GM12878 (cell line): ENCODE data around the gene ERN1. TPM values are rescaled to one million over a fixed set of nuclear protein-coding genes. Genes with fewer than 3 reads are reported as not detected.
A peak's percentile ranks its signal among the peaks of the same experiment; 100 is the strongest.

Experiments
- ATAC-seq: fragments of 200-7000 bp; cut with Tn5 transposase; 3 replicates; pipeline ENCODE4 v1.9.1; 2020; ENCODE audit warnings: mild to moderate bottlenecking, moderate library complexity
- BruUV-seq: library from RNA; stranded (reverse); fragments of 400-500 nt; replicated peaks from 2 replicates; lab custom pipeline; 2021; lab: Mats Ljungman, UMichigan
- CTCF ChIA-PET: fragments of 300-600 bp; sonication (Branson Sonifier 250); formaldehyde crosslinking; extraction: SDS; loops from one replicate; lab custom pipeline; 2021; ENCODE audit warnings: inconsistent platforms; lab: Yijun Ruan, JAX
- POLR2A ChIA-PET: fragments of 350-600 bp; formaldehyde crosslinking; extraction: SDS; loops from one replicate; lab custom pipeline; 2021; ENCODE audit warnings: inconsistent platforms; lab: Charles Lee
- RAD21 ChIA-PET: fragments of 300-600 bp; sonication (Branson Sonifier 250); formaldehyde crosslinking; loops from one replicate; lab custom pipeline; 2023; ENCODE audit warnings: antibody characterized with exemption; ENCODE audit not compliant: unreplicated experiment; lab: Charles Lee
- SMC1A ChIA-PET: fragments of 300-600 bp; sonication (Branson Sonifier 250); formaldehyde crosslinking; loops from one replicate; lab custom pipeline; 2023; ENCODE audit not compliant: unreplicated experiment, uncharacterized antibody; lab: Charles Lee
- DNase-seq: peaks from one replicate; pipeline ENCODE4 v3.0.0-alpha.2; 2011; ENCODE audit warnings: low read depth, low spot score
- FAIRE-seq: peaks from 3 replicates; lab custom pipeline; 2011; peaks lifted over from hg19 to GRCh38; lab: Jason Lieb, UNC
- H2AFZ ChIP-seq: 2 replicates; pipeline ENCODE4 v1.6.0; 2011; ENCODE audit warnings: low read depth, low read length, control low read depth; ENCODE audit not compliant: control insufficient read depth
- H3K27ac ChIP-seq: 2 replicates; pipeline ENCODE4 v1.5.1; 2011; ENCODE audit warnings: control low read depth; ENCODE audit not compliant: control insufficient read depth, insufficient read depth
- H3K27me3 ChIP-seq, 2 experiments: replicated peaks in 1 of 2; 2 replicates each; pipeline versions ENCODE4 v1.6.0 to v1.6.1; 2011; ENCODE audit warnings: low read length in 1 of 2; ENCODE audit not compliant: control insufficient read depth in 2 of 2, insufficient read depth in 2 of 2
- H3K36me3 ChIP-seq, 2 experiments: 2 replicates each; pipeline ENCODE4 v1.5.1; 2011; ENCODE audit warnings: low read length in 1 of 2; ENCODE audit not compliant: control insufficient read depth in 2 of 2, insufficient read depth in 2 of 2
- H3K4me1 ChIP-seq: 2 replicates; pipeline ENCODE4 v1.6.1; 2011; ENCODE audit warnings: mild to moderate bottlenecking, low read length, moderate library complexity, mixed read lengths; ENCODE audit not compliant: control insufficient read depth, insufficient read depth
- H3K4me2 ChIP-seq: 2 replicates; pipeline ENCODE4 v1.6.0; 2011; ENCODE audit warnings: control low read depth; ENCODE audit not compliant: control insufficient read depth, insufficient read depth
- H3K4me3 ChIP-seq: fragments of 200-600 bp; sonication (generic); 2 replicates; pipeline ENCODE4 v1.5.1; 2016
- H3K79me2 ChIP-seq: 2 replicates; pipeline ENCODE4 v1.6.0; 2011; ENCODE audit warnings: low read length; ENCODE audit not compliant: control insufficient read depth, insufficient read depth
- H3K9ac ChIP-seq: 2 replicates; pipeline ENCODE4 v1.8.0; 2011; ENCODE audit warnings: low read length, control low read depth, mixed read lengths; ENCODE audit not compliant: control insufficient read depth, insufficient read depth
- H3K9me3 ChIP-seq: replicated peaks from 3 replicates; pipeline ENCODE4 v1.5.1; 2011; ENCODE audit warnings: mild to moderate bottlenecking, low read length; ENCODE audit not compliant: control insufficient read depth, insufficient read depth
- H4K20me1 ChIP-seq: 2 replicates; pipeline ENCODE4 v1.6.0; 2011; ENCODE audit not compliant: control insufficient read depth, insufficient read depth
- CHD2 ChIP-seq: IDR thresholded peaks from 2 replicates; pipeline ENCODE4 v1.6.1; 2011; ENCODE audit warnings: low read depth, low read length, improper control_type of control experiment, borderline replicate concordance
- EP300 ChIP-seq, 2 experiments: fragments of 150-350 bp in 1 of 2; IDR thresholded peaks; 2 replicates each; pipeline ENCODE4 v1.6.1; 2011 to 2012; ENCODE audit warnings: low read depth in 2 of 2, low read length in 2 of 2, borderline replicate concordance in 1 of 2, improper control_type of control experiment in 1 of 2, inconsistent platforms in 1 of 2; ENCODE audit not compliant: control insufficient read depth in 1 of 2
- MEF2A ChIP-seq: IDR thresholded peaks from 2 replicates; pipeline ENCODE4 v1.6.1; 2011; ENCODE audit warnings: low read depth, mild to moderate bottlenecking, low read length, moderate library complexity; ENCODE audit not compliant: insufficient read depth
- NBN ChIP-seq: fragments of 450-650 bp; IDR thresholded peaks from 2 replicates; pipeline ENCODE4 v1.6.1; 2016
- NKRF ChIP-seq: fragments of 450-650 bp; conservative IDR thresholded peaks from 2 replicates; pipeline ENCODE4 v1.6.1; 2017; ENCODE audit warnings: mild to moderate bottlenecking, moderate library complexity
- RAD21 ChIP-seq: IDR thresholded peaks from 2 replicates; pipeline ENCODE4 v1.6.1; 2011; ENCODE audit warnings: mild to moderate bottlenecking, low read depth, low read length, moderate library complexity; ENCODE audit not compliant: insufficient read depth
- SMC3 ChIP-seq: IDR thresholded peaks from 2 replicates; pipeline ENCODE4 v1.6.1; 2011; ENCODE audit warnings: low read length, improper control_type of control experiment, borderline replicate concordance
- YY1 ChIP-seq: IDR thresholded peaks from 2 replicates; pipeline ENCODE4 v1.6.1; 2011; ENCODE audit warnings: low read depth, mild to moderate bottlenecking, low read length
- ZNF622 ChIP-seq: fragments of 450-650 bp; IDR thresholded peaks from 2 replicates; pipeline ENCODE4 v1.6.1; 2017; ENCODE audit warnings: mild to moderate bottlenecking, inconsistent platforms
- WGBS: methylation state at CpG from one replicate; pipeline ENCODE4 v1.1.6; 2016; ENCODE audit warnings: low lambda C conversion rate; ENCODE audit not compliant: insufficient replicate concordance, insufficient coverage; ENCODE audit errors: missing lambda C conversion rate; 5-methylcytosine and 5-hydroxymethylcytosine counted together
- in situ Hi-C: fragments of 300-500 bp; cut with MboI; formaldehyde crosslinking; loops from 9 replicates; pipeline ENCODE4 v1.14.3; 2018; ENCODE audit warnings: mixed read lengths
- intact Hi-C: fragments of 100-400 bp; cut with micrococcal nuclease; formaldehyde crosslinking; loops from one replicate; pipeline ENCODE4 v1.14.2; 2022; ENCODE audit not compliant: unreplicated experiment
- polyA plus RNA-seq, 11 experiments: library from polyadenylated mRNA; depleted of rRNA in 4 of 11; unstranded in 6 of 11; stranded (reverse) in 5 of 11; fragments of >200 nt; fragmentation: Nextera tagmentation in 4 of 11; fragmentation: Illumina TruSeq in 1 of 11; extraction: Ambion mirVana in 4 of 11; extraction: Trizol in 1 of 11; gene quantifications; 1 replicate in 1 of 11; 2 replicates in 10 of 11; pipeline versions ENCODE4 v1.2.1 to v1.2.3, GENCODE V29; 2011 to 2016; ENCODE audit warnings: inconsistent platforms in 2 of 11, missing spikeins in 2 of 11, low read depth in 1 of 11
- total RNA-seq, 4 experiments: library from RNA; depleted of rRNA in 3 of 4; stranded (reverse); fragments of >200 nt in 3 of 4; fragmentation: Illumina TruSeq in 1 of 4; extraction: Trizol in 1 of 4; gene quantifications; 2 replicates each; pipeline versions ENCODE4 v1.2.1 to v1.2.3, GENCODE V29; 2013 to 2021
- TF ChIP-seq, protein P1 (sequence below), 3 experiments: IDR thresholded peaks in 2 of 3; conservative IDR thresholded peaks in 1 of 3; 2 replicates each; pipeline ENCODE4 v1.5.1; 2011; ENCODE audit warnings: low read depth in 3 of 3, low read length in 3 of 3, mild to moderate bottlenecking in 3 of 3, control low read depth in 2 of 3, moderate library complexity in 2 of 3, inconsistent platforms in 1 of 3, mixed read lengths in 1 of 3; ENCODE audit not compliant: control insufficient read depth in 2 of 3, insufficient read depth in 1 of 3; ENCODE audit errors: extremely low read depth in 1 of 3

ERN1 gene
- total and polyA plus RNA-seq, 10 of the 15 experiments (the other 5 are each of a cell fraction or from before 2014, with no cell fraction given): 2.6 to 19.2 (median 7.6) TPM

DNA sequence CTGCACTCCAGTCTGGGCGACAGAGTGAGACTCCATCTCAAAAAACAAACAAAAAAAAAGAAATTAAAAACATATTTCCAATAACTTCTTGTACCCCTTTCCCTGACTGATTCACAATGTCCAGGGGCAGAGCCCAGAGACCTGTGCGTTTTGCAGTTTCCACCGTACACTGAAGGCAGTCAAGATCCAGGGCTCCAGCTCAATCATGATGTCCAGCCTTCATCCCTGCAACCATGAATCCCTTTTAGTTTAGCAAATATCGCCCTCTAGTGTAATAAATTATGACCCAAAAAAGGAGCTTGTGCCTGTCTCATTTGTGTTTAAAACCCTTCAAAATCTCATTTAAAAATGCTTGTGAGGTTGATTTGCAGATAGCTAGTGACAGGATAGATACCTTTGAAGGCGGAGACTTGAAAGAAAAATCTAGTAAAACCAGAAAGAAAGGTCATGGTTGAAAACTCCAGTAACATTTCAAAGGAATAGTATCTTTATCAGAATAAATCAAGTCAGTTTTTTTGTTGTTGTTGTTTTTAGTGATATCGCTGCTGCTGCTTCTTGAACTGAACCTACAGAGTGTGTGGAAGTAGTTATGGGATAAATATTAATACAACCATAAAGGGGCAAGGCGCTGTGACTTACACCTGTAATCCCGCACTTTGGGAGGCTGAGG lies 3.7 kb upstream of the ERN1 start:
- peak; percentile 5 for ATAC-seq
- intact Hi-C loops (loop anchor here (1.0 to 2.0 kb wide), 3 partner anchors 104 to 223 kb away; partner anchors contain the start of genes CSHL1 and GH1), in situ Hi-C loops (loop anchor here (5.0 kb wide), 2 partner anchors 106 to 211 kb away; no protein-coding TSS in a partner anchor)
- BruUV-seq: no TSS peak
- Histone ChIP-seq H3K9me3 (no peaks in the 10 kb centered on the region), H3K4me3 (no peak overlapping the region), H2AFZ (no peak overlapping the region), H4K20me1 (no peaks in the 10 kb centered on the region), H3K79me2 (peaks cover 13% of the 10 kb centered on the region), H3K27me3 (no peaks in the 10 kb centered on the region), H3K27ac (no peak overlapping the region), H3K9ac (no peak overlapping the region), H3K4me1 (peaks cover 29% of the 10 kb centered on the region), H3K4me2 (no peak overlapping the region), H3K36me3 (no peaks in the 10 kb centered on the region)
- TF ChIP-seq RAD21: peak; percentile 92
- TF ChIP-seq NKRF: no peak
- TF ChIP-seq NBN: 0 out of 2 replicates have a peak, but pooled peaks have one; percentile 14
- no peak for TF ChIP-seq CHD2
- TF ChIP-seq YY1: 0 out of 2 replicates have a peak, but pooled peaks have one; percentile 17
- TF ChIP-seq EP300 (IDR thresholded peaks at IDR 0.05; ENCODE audit: borderline replicate concordance in 1 of 2, control insufficient read depth in 1 of 2, low read depth in 2 of 2, low read length in 2 of 2): no peak
- TF ChIP-seq MEF2A: no peak
- TF ChIP-seq SMC3: peak; percentile 89
- no peak for TF ChIP-seq ZNF622
- TF ChIP-seq, protein P1, sequence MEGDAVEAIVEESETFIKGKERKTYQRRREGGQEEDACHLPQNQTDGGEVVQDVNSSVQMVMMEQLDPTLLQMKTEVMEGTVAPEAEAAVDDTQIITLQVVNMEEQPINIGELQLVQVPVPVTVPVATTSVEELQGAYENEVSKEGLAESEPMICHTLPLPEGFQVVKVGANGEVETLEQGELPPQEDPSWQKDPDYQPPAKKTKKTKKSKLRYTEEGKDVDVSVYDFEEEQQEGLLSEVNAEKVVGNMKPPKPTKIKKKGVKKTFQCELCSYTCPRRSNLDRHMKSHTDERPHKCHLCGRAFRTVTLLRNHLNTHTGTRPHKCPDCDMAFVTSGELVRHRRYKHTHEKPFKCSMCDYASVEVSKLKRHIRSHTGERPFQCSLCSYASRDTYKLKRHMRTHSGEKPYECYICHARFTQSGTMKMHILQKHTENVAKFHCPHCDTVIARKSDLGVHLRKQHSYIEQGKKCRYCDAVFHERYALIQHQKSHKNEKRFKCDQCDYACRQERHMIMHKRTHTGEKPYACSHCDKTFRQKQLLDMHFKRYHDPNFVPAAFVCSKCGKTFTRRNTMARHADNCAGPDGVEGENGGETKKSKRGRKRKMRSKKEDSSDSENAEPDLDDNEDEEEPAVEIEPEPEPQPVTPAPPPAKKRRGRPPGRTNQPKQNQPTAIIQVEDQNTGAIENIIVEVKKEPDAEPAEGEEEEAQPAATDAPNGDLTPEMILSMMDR (IDR thresholded peaks at IDR 0.05 in 2 of 3, conservative IDR thresholded peaks at IDR 0.05 in 1 of 3; ENCODE audit: control insufficient read depth in 2 of 3, extremely low read depth in 1 of 3, insufficient read depth in 1 of 3, low read depth in 3 of 3, low read length in 3 of 3): peak; percentile 53 to 76 (median 60); a peak in 5 of 6 replicates
- DNase-seq: no peak
- POLR2A ChIA-PET: interaction anchor here (0.5 to 6.6 kb wide), 15 partner anchors 12 to 215 kb away, joined by 3 to 86 read pairs (median 5); partner anchors contain the start of genes CD79B, GH1 and ICAM2
- 41% methylated on average over 8 of the region's 8 CpGs for WGBS
- CTCF ChIA-PET: interaction anchor here (0.6 to 9.7 kb wide), 73 partner anchors 10 to 537 kb away, joined by 3 to 915 read pairs (median 6); partner anchors contain the start of genes CD79B, CSHL1, GH1 and ICAM2
- SMC1A ChIA-PET: interaction anchor here (0.5 to 11.2 kb wide), 60 partner anchors 11 to 285 kb away, joined by 3 to 570 read pairs (median 6); partner anchors contain the start of genes CD79B, GH1 and ICAM2
- FAIRE-seq: peak; percentile 82
- RAD21 ChIA-PET: interaction anchor here (0.6 to 14.4 kb wide), 47 partner anchors 8 to 230 kb away, joined by 3 to 507 read pairs (median 5); partner anchors contain the start of genes CD79B, CSHL1, GH1 and ICAM2
